ENCODE results near the gene CFB.

CFB gene

GRCh38 chr6:31897612-31898382, 48.1 kb upstream of the CFB start, which contains the start of gene EHMT2:
EHMT2 (minus strand) TSS chr6:31897698; CDS start chr6:31897677, 21 bp downstream.
- peak within 1 kb of the TSS; percentile 74 for H3K27ac ChIP-seq (replicated peaks)
- peak within 1 kb of the TSS; percentile 78 for H3K4me3 ChIP-seq (replicated peaks; ENCODE audit: insufficient read depth, low read length)
- no peaks in the 10 kb centered on the region for H3K27me3 ChIP-seq (ENCODE audit: insufficient read depth, poor library complexity, severe bottlenecking)
- TF ChIP-seq POLR2AphosphoS5 (IDR thresholded peaks at IDR 0.05; ENCODE audit: low read depth) (peak; percentile 65; the same call in 1 of the 2 replicates), SPI1 (IDR thresholded peaks at IDR 0.05; ENCODE audit: borderline replicate concordance, low read depth) (no peak)
- TF ChIP-seq, protein P1, sequence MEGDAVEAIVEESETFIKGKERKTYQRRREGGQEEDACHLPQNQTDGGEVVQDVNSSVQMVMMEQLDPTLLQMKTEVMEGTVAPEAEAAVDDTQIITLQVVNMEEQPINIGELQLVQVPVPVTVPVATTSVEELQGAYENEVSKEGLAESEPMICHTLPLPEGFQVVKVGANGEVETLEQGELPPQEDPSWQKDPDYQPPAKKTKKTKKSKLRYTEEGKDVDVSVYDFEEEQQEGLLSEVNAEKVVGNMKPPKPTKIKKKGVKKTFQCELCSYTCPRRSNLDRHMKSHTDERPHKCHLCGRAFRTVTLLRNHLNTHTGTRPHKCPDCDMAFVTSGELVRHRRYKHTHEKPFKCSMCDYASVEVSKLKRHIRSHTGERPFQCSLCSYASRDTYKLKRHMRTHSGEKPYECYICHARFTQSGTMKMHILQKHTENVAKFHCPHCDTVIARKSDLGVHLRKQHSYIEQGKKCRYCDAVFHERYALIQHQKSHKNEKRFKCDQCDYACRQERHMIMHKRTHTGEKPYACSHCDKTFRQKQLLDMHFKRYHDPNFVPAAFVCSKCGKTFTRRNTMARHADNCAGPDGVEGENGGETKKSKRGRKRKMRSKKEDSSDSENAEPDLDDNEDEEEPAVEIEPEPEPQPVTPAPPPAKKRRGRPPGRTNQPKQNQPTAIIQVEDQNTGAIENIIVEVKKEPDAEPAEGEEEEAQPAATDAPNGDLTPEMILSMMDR (IDR thresholded peaks at IDR 0.05; ENCODE audit: insufficient read depth, low read length) = no peak
- TF ChIP-seq, protein P2, sequence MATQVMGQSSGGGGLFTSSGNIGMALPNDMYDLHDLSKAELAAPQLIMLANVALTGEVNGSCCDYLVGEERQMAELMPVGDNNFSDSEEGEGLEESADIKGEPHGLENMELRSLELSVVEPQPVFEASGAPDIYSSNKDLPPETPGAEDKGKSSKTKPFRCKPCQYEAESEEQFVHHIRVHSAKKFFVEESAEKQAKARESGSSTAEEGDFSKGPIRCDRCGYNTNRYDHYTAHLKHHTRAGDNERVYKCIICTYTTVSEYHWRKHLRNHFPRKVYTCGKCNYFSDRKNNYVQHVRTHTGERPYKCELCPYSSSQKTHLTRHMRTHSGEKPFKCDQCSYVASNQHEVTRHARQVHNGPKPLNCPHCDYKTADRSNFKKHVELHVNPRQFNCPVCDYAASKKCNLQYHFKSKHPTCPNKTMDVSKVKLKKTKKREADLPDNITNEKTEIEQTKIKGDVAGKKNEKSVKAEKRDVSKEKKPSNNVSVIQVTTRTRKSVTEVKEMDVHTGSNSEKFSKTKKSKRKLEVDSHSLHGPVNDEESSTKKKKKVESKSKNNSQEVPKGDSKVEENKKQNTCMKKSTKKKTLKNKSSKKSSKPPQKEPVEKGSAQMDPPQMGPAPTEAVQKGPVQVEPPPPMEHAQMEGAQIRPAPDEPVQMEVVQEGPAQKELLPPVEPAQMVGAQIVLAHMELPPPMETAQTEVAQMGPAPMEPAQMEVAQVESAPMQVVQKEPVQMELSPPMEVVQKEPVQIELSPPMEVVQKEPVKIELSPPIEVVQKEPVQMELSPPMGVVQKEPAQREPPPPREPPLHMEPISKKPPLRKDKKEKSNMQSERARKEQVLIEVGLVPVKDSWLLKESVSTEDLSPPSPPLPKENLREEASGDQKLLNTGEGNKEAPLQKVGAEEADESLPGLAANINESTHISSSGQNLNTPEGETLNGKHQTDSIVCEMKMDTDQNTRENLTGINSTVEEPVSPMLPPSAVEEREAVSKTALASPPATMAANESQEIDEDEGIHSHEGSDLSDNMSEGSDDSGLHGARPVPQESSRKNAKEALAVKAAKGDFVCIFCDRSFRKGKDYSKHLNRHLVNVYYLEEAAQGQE (IDR thresholded peaks at IDR 0.05; ENCODE audit: insufficient replicate concordance, low read depth) = peak; percentile 54
- peak; percentile 70 to 85 for DNase-seq (ENCODE audit: low read depth in 1 of 2, low spot score in 1 of 2)

DNA sequence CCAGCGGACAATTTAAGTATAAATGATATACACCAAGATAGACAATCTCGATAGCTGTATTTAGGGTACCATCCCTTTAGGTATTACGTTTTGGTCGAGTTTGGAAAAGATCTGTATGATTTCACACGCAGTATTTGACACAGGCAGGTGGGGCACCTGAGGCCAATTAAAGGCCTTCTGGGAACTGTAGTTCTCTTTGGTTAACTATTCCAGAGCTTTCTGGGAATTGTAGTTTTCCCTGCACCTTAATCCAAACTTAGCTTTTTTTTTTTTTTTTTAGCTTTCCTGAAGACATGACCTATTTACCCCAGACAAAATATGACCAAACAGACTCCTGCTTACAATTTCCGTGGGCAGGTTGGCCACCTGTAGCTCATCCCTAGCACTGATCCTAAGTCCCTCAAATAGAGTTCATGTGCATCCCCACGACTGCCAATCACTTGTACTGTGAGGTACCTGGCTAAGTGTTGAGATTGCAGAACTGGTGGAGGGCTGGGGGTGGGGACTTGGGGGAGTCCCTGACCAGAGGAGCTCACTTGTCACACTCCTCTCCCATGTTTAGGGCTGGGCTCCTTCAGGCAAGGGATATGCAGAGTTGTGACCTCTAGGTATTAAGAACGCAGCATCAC, 47.4 kb upstream of the CFB start:
- TF ChIP-seq POLR2AphosphoS5 (IDR thresholded peaks at IDR 0.05; ENCODE audit: low read depth) (no peak), GABPA (IDR thresholded peaks at IDR 0.05; ENCODE audit: low read depth) (no peak), SPI1 (IDR thresholded peaks at IDR 0.05; ENCODE audit: borderline replicate concordance, low read depth) (no peak)
- TF ChIP-seq, protein P2 (IDR thresholded peaks at IDR 0.05; ENCODE audit: insufficient replicate concordance, low read depth) = no peak
- TF ChIP-seq, protein P1 (IDR thresholded peaks at IDR 0.05; ENCODE audit: insufficient read depth, low read length) = no peak
- no peaks in the 10 kb centered on the region for H3K27me3 ChIP-seq (ENCODE audit: insufficient read depth, poor library complexity, severe bottlenecking)
- peak overlapping the region; percentile 74 for H3K27ac ChIP-seq (replicated peaks)
- peak overlapping the region; percentile 78 for H3K4me3 ChIP-seq (replicated peaks; ENCODE audit: insufficient read depth, low read length)
- peak in 1 of 2 experiments; percentile 36 for DNase-seq (ENCODE audit: low read depth in 1 of 2, low spot score in 1 of 2)

GRCh38 chr6:31899215-31899614, 46.7 kb upstream of the CFB start:
- H3K27ac ChIP-seq (replicated peaks) = peak overlapping the region; percentile 57
- H3K27me3 ChIP-seq (ENCODE audit: insufficient read depth, poor library complexity, severe bottlenecking) = no peaks in the 10 kb centered on the region
- H3K4me3 ChIP-seq (replicated peaks; ENCODE audit: insufficient read depth, low read length) = no peak overlapping the region
- DNase-seq (ENCODE audit: low read depth in 1 of 2, low spot score in 1 of 2) = peak; percentile 23 to 53
- TF ChIP-seq, protein P1 (IDR thresholded peaks at IDR 0.05; ENCODE audit: insufficient read depth, low read length) = no peak
- TF ChIP-seq GABPA (IDR thresholded peaks at IDR 0.05; ENCODE audit: low read depth) (no peak), POLR2AphosphoS5 (IDR thresholded peaks at IDR 0.05; ENCODE audit: low read depth) (no peak), SPI1 (IDR thresholded peaks at IDR 0.05; ENCODE audit: borderline replicate concordance, low read depth) (peak; percentile 83)
- TF ChIP-seq, protein P2 (IDR thresholded peaks at IDR 0.05; ENCODE audit: insufficient replicate concordance, low read depth) = no peak

Measured in HL-60 (cell line).